HepG2 (cell line): ENCODE measurements around the gene DCAF15. TPM values are rescaled to one million over a fixed set of nuclear protein-coding genes. Genes with fewer than 3 reads are reported as not detected.

Experiments used
- HNF1B ChIP-seq: sonication (generic); formaldehyde crosslinking; IDR thresholded peaks from 2 replicates; pipeline ENCODE4 v1.5.1; 2020; ENCODE audit warnings: mild to moderate bottlenecking, moderate library complexity, missing genetic modification reagents
- MNT ChIP-seq: fragments of 450-650 bp; IDR thresholded peaks from 2 replicates; pipeline ENCODE4 v1.6.1; 2016
- MXI1 ChIP-seq: IDR thresholded peaks from 3 replicates; pipeline ENCODE4 v1.6.1; 2012; ENCODE audit warnings: low read depth, low read length, inconsistent platforms, borderline replicate concordance
- USF2 ChIP-seq, 2 experiments: sonication (generic) in 1 of 2; formaldehyde crosslinking in 1 of 2; IDR thresholded peaks; 2 replicates each; pipeline versions ENCODE4 v1.5.1 to v1.6.1; 2011 to 2020; ENCODE audit warnings: borderline replicate concordance in 1 of 2, low read depth in 1 of 2, low read length in 1 of 2, mild to moderate bottlenecking in 1 of 2, missing genetic modification reagents in 1 of 2, moderate library complexity in 1 of 2
- ZBTB43 ChIP-seq: sonication (generic); formaldehyde crosslinking; conservative IDR thresholded peaks from 2 replicates; pipeline ENCODE4 v1.4.0; 2020; ENCODE audit warnings: missing genetic modification reagents
- ZNF205 ChIP-seq: IDR thresholded peaks from 2 replicates; pipeline ENCODE4 v1.6.1; 2018; ENCODE audit warnings: missing biosample characterization, missing genetic modification reagents
- ZSCAN5A ChIP-seq: sonication (generic); formaldehyde crosslinking; IDR thresholded peaks from 2 replicates; pipeline ENCODE4 v1.8.0; 2022; ENCODE audit warnings: mild to moderate bottlenecking, missing genetic modification reagents, borderline replicate concordance
- polyA plus RNA-seq, 8 experiments: library from polyadenylated mRNA; depleted of rRNA in 3 of 8; stranded (reverse) in 7 of 8; unstranded in 1 of 8; fragments of >200 nt; fragmentation: Illumina TruSeq in 4 of 8; extraction: Trizol in 4 of 8; gene quantifications; 2 replicates each; pipeline versions ENCODE4 v1.2.1 to v1.2.3, GENCODE V29; 2011 to 2016; ENCODE audit warnings: low read depth in 4 of 8, missing spikeins in 1 of 8, mixed read lengths in 1 of 8; ENCODE audit not compliant: insufficient read depth in 1 of 8
- total RNA-seq, 5 experiments: library from RNA; depleted of rRNA; stranded (reverse); fragments of >200 nt; fragmentation: Illumina TruSeq; extraction: Trizol; gene quantifications; 2 replicates each; pipeline ENCODE4 v1.2.3, GENCODE V29; 2016; ENCODE audit warnings: low read depth in 1 of 5
- TF ChIP-seq, protein P1 (sequence below): sonication (generic); formaldehyde crosslinking; IDR thresholded peaks from 2 replicates; pipeline ENCODE4 v1.9.0; 2021; ENCODE audit warnings: mild to moderate bottlenecking, missing genetic modification reagents

The DCAF15 gene
- total and polyA plus RNA-seq, 2 of the 13 experiments (the other 11 are each of a cell fraction or from before 2014, with no cell fraction given), result 13.6 to 14.0 TPM

- TF ChIP-seq, protein P1, sequence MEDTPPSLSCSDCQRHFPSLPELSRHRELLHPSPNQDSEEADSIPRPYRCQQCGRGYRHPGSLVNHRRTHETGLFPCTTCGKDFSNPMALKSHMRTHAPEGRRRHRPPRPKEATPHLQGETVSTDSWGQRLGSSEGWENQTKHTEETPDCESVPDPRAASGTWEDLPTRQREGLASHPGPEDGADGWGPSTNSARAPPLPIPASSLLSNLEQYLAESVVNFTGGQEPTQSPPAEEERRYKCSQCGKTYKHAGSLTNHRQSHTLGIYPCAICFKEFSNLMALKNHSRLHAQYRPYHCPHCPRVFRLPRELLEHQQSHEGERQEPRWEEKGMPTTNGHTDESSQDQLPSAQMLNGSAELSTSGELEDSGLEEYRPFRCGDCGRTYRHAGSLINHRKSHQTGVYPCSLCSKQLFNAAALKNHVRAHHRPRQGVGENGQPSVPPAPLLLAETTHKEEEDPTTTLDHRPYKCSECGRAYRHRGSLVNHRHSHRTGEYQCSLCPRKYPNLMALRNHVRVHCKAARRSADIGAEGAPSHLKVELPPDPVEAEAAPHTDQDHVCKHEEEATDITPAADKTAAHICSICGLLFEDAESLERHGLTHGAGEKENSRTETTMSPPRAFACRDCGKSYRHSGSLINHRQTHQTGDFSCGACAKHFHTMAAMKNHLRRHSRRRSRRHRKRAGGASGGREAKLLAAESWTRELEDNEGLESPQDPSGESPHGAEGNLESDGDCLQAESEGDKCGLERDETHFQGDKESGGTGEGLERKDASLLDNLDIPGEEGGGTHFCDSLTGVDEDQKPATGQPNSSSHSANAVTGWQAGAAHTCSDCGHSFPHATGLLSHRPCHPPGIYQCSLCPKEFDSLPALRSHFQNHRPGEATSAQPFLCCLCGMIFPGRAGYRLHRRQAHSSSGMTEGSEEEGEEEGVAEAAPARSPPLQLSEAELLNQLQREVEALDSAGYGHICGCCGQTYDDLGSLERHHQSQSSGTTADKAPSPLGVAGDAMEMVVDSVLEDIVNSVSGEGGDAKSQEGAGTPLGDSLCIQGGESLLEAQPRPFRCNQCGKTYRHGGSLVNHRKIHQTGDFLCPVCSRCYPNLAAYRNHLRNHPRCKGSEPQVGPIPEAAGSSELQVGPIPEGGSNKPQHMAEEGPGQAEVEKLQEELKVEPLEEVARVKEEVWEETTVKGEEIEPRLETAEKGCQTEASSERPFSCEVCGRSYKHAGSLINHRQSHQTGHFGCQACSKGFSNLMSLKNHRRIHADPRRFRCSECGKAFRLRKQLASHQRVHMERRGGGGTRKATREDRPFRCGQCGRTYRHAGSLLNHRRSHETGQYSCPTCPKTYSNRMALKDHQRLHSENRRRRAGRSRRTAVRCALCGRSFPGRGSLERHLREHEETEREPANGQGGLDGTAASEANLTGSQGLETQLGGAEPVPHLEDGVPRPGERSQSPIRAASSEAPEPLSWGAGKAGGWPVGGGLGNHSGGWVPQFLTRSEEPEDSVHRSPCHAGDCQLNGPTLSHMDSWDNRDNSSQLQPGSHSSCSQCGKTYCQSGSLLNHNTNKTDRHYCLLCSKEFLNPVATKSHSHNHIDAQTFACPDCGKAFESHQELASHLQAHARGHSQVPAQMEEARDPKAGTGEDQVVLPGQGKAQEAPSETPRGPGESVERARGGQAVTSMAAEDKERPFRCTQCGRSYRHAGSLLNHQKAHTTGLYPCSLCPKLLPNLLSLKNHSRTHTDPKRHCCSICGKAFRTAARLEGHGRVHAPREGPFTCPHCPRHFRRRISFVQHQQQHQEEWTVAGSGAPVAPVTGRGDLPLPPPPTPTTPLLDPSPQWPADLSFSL, result 0 out of 2 replicates have a peak, but pooled peaks have one; percentile 11
- no peak; the same call in 1 of the 2 replicates for TF ChIP-seq ZNF205 (CRISPR knock-in tag)
- TF ChIP-seq MXI1, result no peak; the same call in 2 of the 3 replicates
- peak; percentile 68; the same call in 1 of the 2 replicates for TF ChIP-seq ZSCAN5A (CRISPR knock-in tag)
- TF ChIP-seq MNT, result no peak
- TF ChIP-seq USF2 (IDR thresholded peaks at IDR 0.05; ENCODE audit: low read depth, low read length), result no peak
- 0 out of 2 replicates have a peak, but pooled peaks have one; percentile 6 for TF ChIP-seq USF2 (CRISPR knock-in tag; IDR thresholded peaks at IDR 0.05; ENCODE audit: borderline replicate concordance)
- no peak for TF ChIP-seq HNF1B (CRISPR knock-in tag)
- TF ChIP-seq ZBTB43 (CRISPR knock-in tag), result 0 out of 2 replicates have a peak, but pooled peaks have one; percentile 28
These were observed 54.7 kb downstream of the DCAF15 start (continued) for GRCh38 chr19:14006766-14007562.
